HAP-1 (cell line): ENCODE data around the gene ARL16.
"Not testable (repeated sequence)": the region's sequence is repeated elsewhere in the genome, so short reads cannot be mapped to it uniquely, and the experiment has no call there.

Experiments
- DNase-seq, 2 experiments: peaks; one replicate each; pipeline ENCODE4 v3.0.0-alpha.2; 2016 to 2020; ENCODE audit warnings: low spot score in 2 of 2
- H3K27me3 ChIP-seq: fragments of 250-450 bp; sonication (Bioruptor Pico); 2 replicates; pipeline ENCODE4 v1.5.1; 2020; ENCODE audit warnings: low read depth, mild to moderate bottlenecking, moderate library complexity
- H3K36me3 ChIP-seq: fragments of 250-450 bp; sonication (Bioruptor Pico); replicated peaks from 2 replicates; pipeline ENCODE4 v1.5.1; 2020; ENCODE audit warnings: mild to moderate bottlenecking
- H3K4me1 ChIP-seq: fragments of 250-450 bp; sonication (Bioruptor Pico); 2 replicates; pipeline ENCODE4 v1.5.1; 2020; ENCODE audit warnings: mild to moderate bottlenecking
- H3K4me3 ChIP-seq: fragments of 250-450 bp; sonication (Bioruptor Pico); 2 replicates; pipeline ENCODE4 v1.5.1; 2020; ENCODE audit warnings: mild to moderate bottlenecking, moderate library complexity
- H3K9me3 ChIP-seq: fragments of 250-450 bp; sonication (Bioruptor Pico); 2 replicates; pipeline ENCODE4 v1.5.1; 2020; ENCODE audit warnings: mild to moderate bottlenecking, moderate library complexity
- in situ Hi-C: fragments of 300-500 bp; cut with MboI; formaldehyde crosslinking; loops from 3 replicates; pipeline ENCODE4 v1.14.3; 2020; ENCODE audit warnings: low sequenced_read_pairs, inconsistent platforms, mixed read lengths

ARL16 gene

GRCh38 chr17:81681672-81682071, 1.9 kb downstream of the ARL16 start:
- H3K27me3 ChIP-seq: no peaks in the 10 kb centered on the region
- H3K36me3 ChIP-seq: peaks cover 18% of the 10 kb centered on the region
- peaks cover 14% of the 10 kb centered on the region for H3K4me1 ChIP-seq
- no peaks in the 10 kb centered on the region for H3K9me3 ChIP-seq
- in situ Hi-C loops: no loop called here
- no peak for DNase-seq
- H3K4me3 ChIP-seq: no peak overlapping the region

DNA sequence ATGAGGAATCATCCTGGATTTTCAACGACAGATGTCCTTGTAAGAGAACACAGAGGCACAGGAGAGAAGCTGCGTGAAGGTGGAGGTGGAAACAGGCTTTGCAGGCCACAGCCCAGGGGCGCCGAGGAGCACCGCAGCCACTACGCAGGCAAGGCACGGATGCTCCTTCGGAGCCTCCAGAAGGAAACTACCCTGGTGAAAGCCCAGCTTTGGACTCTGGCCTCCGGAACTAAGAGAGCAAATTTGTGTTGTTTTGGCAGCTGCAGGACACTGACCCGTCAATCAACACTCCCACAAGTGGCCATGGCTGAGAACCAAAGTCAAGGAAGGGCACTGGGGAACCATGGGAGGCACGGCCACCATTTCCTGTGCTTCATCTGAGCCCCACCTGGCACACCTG, 3.4 kb downstream of the ARL16 start:
- DNase-seq: no peak
- Histone ChIP-seq H3K9me3 (no peaks in the 10 kb centered on the region), H3K4me1 (peaks cover 14% of the 10 kb centered on the region), H3K4me3 (no peak overlapping the region), H3K36me3 (peaks cover 9% of the 10 kb centered on the region; the same call in 1 of the 2 replicates), H3K27me3 (no peaks in the 10 kb centered on the region)
- in situ Hi-C loops: no loop called here

- DNase-seq: no peak
- in situ Hi-C loops: no loop called here
- H3K4me3 ChIP-seq: no peak overlapping the region
- no peaks in the 10 kb centered on the region for H3K9me3 ChIP-seq
- no peaks in the 10 kb centered on the region for H3K4me1 ChIP-seq
- peaks cover 32% of the 10 kb centered on the region for H3K36me3 ChIP-seq
- no peaks in the 10 kb centered on the region for H3K27me3 ChIP-seq
These were observed 6.7 kb downstream of the ARL16 start for GRCh38 chr17:81676906-81677305.

GRCh38 chr17:81675515-81676221, 7.9 kb downstream of the ARL16 start:
- in situ Hi-C loops, H3K4me1 ChIP-seq, H3K27me3 ChIP-seq, H3K9me3 ChIP-seq, H3K4me3 ChIP-seq: not testable (repeated sequence)
- peaks cover 39% of the 10 kb centered on the region for H3K36me3 ChIP-seq
- peak in 1 of 2 experiments; percentile 58 for DNase-seq

GRCh38 chr17:81673561-81674258, 9.9 kb downstream of the ARL16 start:
- Histone ChIP-seq H3K4me1 (no peaks in the 10 kb centered on the region), H3K9me3 (no peaks in the 10 kb centered on the region)
- in situ Hi-C loops: no loop called here

DNA sequence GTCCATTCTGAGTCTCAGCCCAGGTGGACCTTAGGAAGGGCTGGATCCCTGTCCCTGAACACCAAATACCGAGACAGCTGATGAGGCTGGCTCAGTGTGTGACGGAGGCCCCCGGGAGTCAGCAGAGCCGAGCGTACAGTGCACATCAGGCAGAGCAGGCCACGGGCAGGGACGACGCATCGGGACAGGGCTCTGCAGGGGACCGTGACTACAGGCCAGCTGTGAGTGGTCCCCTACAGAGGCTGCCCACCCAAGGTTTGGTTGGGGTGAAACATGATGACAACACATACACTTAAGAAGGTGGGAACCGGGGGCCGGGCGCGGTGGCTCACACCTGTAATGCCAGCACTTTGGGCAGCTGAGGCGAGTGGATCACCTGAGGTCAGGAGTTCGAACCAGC, 10.6 kb downstream of the ARL16 start:
- H3K4me1 ChIP-seq: 0 out of 2 replicates have a peak, but pooled peaks cover 3% of the 10 kb centered on the region
- no peaks in the 10 kb centered on the region for H3K27me3 ChIP-seq
- no peak overlapping the region for H3K4me3 ChIP-seq
- DNase-seq: no peak
- in situ Hi-C loops: no loop called here
- H3K9me3 ChIP-seq: no peaks in the 10 kb centered on the region
- peaks cover 66% of the 10 kb centered on the region for H3K36me3 ChIP-seq

More at GRCh38 chr17:81673561-81674258, 9.9 kb downstream of the ARL16 start:
- peaks cover 59% of the 10 kb centered on the region for H3K36me3 ChIP-seq
- H3K4me3 ChIP-seq: no peak overlapping the region
- no peak for DNase-seq
- no peaks in the 10 kb centered on the region for H3K27me3 ChIP-seq

DNA sequence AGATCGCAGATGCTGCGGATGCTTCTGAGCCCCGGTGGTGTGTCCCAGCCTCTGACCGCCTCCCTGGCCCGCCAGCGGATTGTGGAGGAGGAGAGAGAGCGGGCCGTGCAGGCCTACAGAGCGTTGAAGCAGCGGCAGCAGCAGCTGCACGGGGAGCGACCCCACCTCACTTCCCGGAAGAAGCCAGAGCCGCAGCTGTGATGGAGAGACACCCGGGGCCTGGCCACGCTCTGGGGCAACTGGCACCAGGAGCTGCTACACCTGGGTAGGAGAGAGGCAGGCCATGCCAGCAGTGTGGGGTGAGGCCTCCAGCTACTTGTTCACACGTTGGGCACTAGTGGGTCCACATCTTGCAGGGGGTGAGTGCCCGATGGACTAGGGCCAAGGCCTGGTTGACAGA, 11.1 kb downstream of the ARL16 start:
- Histone ChIP-seq H3K4me1 (peaks cover 6% of the 10 kb centered on the region), H3K4me3 (no peak overlapping the region), H3K36me3 (peaks cover 71% of the 10 kb centered on the region), H3K9me3 (no peaks in the 10 kb centered on the region), H3K27me3 (no peaks in the 10 kb centered on the region)
- DNase-seq: no peak
- in situ Hi-C loops: no loop called here

DNA sequence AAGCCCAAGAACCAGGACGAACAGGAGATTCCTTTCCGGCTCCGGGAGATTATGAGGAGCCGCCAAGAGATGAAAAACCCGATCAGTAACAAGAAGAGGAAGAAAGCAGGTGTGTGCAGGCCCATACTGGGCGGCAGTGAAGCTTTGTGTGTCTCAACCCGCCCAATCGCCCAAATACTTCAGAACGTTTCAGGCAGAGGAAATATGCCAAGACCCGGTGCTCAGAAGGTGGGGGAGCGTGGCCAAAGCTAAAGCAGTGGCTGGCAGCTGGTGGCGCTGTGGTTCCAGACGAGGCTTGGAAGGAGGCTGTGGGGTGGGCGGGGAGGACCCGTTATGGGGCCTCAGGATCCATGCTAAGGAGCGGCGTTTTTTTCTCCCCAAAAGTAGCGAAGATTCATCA, 15.8 kb downstream of the ARL16 start:
- no peaks in the 10 kb centered on the region for H3K27me3 ChIP-seq
- H3K4me3 ChIP-seq: peak overlapping the region; percentile 87
- peaks cover 13% of the 10 kb centered on the region for H3K4me1 ChIP-seq
- H3K36me3 ChIP-seq: peaks cover 63% of the 10 kb centered on the region
- H3K9me3 ChIP-seq: no peaks in the 10 kb centered on the region
- in situ Hi-C loops: no loop called here
- peak in 1 of 2 experiments; percentile 54 for DNase-seq

- Histone ChIP-seq H3K36me3 (peaks cover 51% of the 10 kb centered on the region), H3K27me3 (no peaks in the 10 kb centered on the region), H3K9me3 (no peaks in the 10 kb centered on the region), H3K4me1 (peaks cover 13% of the 10 kb centered on the region), H3K4me3 (peak within 1 kb of the TSS; percentile 87)
- DNase-seq: peak; percentile 83 to 97
- in situ Hi-C loops: no loop called here
These were observed 17.0 kb downstream of the ARL16 start, which contains the start of the genes CCDC137 and OXLD1 for GRCh38 chr17:81666342-81667191. Gene CCDC137 (plus strand): TSS chr17:81666737. CDS start chr17:81666767, 30 bp downstream. Gene OXLD1 (minus strand): TSS chr17:81666605. CDS start chr17:81666577, 28 bp downstream.

- Histone ChIP-seq H3K4me1 (peaks cover 13% of the 10 kb centered on the region), H3K36me3 (peaks cover 45% of the 10 kb centered on the region), H3K9me3 (no peaks in the 10 kb centered on the region), H3K4me3 (peak overlapping the region; percentile 87), H3K27me3 (no peaks in the 10 kb centered on the region)
- in situ Hi-C loops: no loop called here
- DNase-seq: no peak
These were observed 17.6 kb downstream of the ARL16 start for GRCh38 chr17:81666092-81666341.

GRCh38 chr17:81665205-81666091, 18.1 kb downstream of the ARL16 start:
- in situ Hi-C loops: no loop called here
- Histone ChIP-seq H3K36me3 (peaks cover 40% of the 10 kb centered on the region), H3K9me3 (no peaks in the 10 kb centered on the region), H3K27me3 (no peaks in the 10 kb centered on the region), H3K4me1 (peaks cover 13% of the 10 kb centered on the region), H3K4me3 (peak overlapping the region; percentile 87)
- DNase-seq: peak in 1 of 2 experiments; percentile 59

GRCh38 chr17:81664051-81664470, 19.5 kb downstream of the ARL16 start:
- in situ Hi-C loops: no loop called here

DNA sequence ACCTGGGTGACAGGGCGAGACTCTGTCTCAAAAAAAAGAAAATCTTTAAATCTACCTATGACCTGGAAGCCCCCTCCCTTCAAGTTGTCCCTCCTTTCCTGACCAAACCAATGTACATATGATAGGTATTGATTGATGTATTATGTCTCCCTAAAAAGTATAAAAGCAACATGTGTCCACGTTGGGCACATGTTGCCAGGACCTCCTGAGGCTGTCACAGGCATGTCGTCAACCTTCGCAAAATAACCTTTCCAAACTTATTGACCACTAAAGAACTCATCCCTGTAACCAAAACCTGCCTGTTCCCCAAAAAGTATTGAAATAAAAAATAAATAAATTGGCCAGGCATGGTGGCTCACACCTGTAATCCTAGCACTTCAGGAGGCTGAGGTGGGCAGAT, 21.6 kb downstream of the ARL16 start:
- in situ Hi-C loops: no loop called here
- H3K36me3 ChIP-seq: peaks cover 8% of the 10 kb centered on the region; the same call in 1 of the 2 replicates
- H3K9me3 ChIP-seq: no peaks in the 10 kb centered on the region
- no peak overlapping the region for H3K4me3 ChIP-seq
- DNase-seq: no peak
- H3K27me3 ChIP-seq: no peaks in the 10 kb centered on the region
- H3K4me1 ChIP-seq: peaks cover 4% of the 10 kb centered on the region

More at GRCh38 chr17:81664051-81664470, 19.5 kb downstream of the ARL16 start:
- Histone ChIP-seq H3K4me1 (peaks cover 13% of the 10 kb centered on the region), H3K9me3 (no peaks in the 10 kb centered on the region), H3K4me3 (no peak overlapping the region), H3K27me3 (no peaks in the 10 kb centered on the region), H3K36me3 (peaks cover 26% of the 10 kb centered on the region)
- no peak for DNase-seq
